ENCODE results near the gene SLIT3.

GRCh38 chr5:168952196-168952595, 348.7 kb downstream of the SLIT3 start:
- TF ChIP-seq GATA3 (IDR thresholded peaks at IDR 0.05; ENCODE audit: low read depth, low read length) (no peak), GATA2 (IDR thresholded peaks at IDR 0.05; ENCODE audit: low read depth, low read length) (no peak)

Data from SH-SY5Y (cell line).